Ectodermal cell (in vitro differentiated cells): Measurements from ENCODE around the gene PRORP.

Experiments
- H3K27ac ChIP-seq: 2 replicates; pipeline ENCODE4 v1.7.0; 2013; ENCODE audit warnings: mild to moderate bottlenecking, low read depth, low read length; ENCODE audit not compliant: insufficient read depth, poor library complexity, severe bottlenecking
- H3K27me3 ChIP-seq: 2 replicates; pipeline ENCODE4 v1.7.0; 2013; ENCODE audit warnings: mild to moderate bottlenecking, low read length; ENCODE audit not compliant: insufficient read depth, control insufficient read depth, poor library complexity, severe bottlenecking
- H3K36me3 ChIP-seq: one replicate; pipeline ENCODE4 v1.7.0; 2013; ENCODE audit warnings: low read length; ENCODE audit not compliant: control insufficient read depth, insufficient read depth
- H3K4me1 ChIP-seq: one replicate; pipeline ENCODE4 v1.7.0; 2013; ENCODE audit warnings: low read length; ENCODE audit not compliant: control insufficient read depth, insufficient read depth
- H3K4me3 ChIP-seq: 2 replicates; pipeline ENCODE4 v1.7.0; 2013; ENCODE audit warnings: low read depth, low read length, control low read depth; ENCODE audit not compliant: insufficient read depth
- H3K9me3 ChIP-seq: 2 replicates; pipeline ENCODE4 v1.7.0; 2013; ENCODE audit warnings: mild to moderate bottlenecking, low read length, moderate library complexity; ENCODE audit not compliant: control insufficient read depth
- WGBS, 2 experiments: methylation state at CpG; one replicate each; pipeline ENCODE4 v1.1.7; 2013; ENCODE audit warnings: missing lambda C conversion rate in 2 of 2; 5-methylcytosine and 5-hydroxymethylcytosine counted together

Gene PRORP

DNA sequence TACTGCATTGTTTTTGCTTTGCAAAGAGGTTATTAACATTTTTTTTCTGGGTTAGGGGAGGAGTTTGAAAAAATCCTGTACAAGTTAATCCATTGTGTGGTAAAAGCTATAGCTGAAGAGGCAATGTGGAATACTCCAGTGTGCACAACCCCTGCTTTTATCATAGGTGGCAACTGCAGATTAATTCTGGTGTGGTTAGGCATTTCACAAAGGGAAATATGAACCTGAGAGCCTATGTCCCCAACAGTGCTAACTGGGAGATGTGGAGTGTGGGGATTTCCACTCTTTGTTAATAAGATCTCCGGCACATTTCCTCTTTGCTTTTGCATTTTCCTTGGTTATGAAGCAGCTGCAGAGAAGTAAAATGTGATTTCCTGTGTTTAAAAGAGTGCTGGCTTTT, 33.6 kb downstream of the PRORP start:
- no peaks in the 10 kb centered on the region for H3K27me3 ChIP-seq
- H3K9me3 ChIP-seq, result no peaks in the 10 kb centered on the region
- 92 to 94% methylated on average over 1 of the region's 1 CpG for WGBS, 2 experiments
- H3K27ac ChIP-seq, result no peak overlapping the region
- H3K4me1 ChIP-seq, result no peaks in the 10 kb centered on the region
- H3K4me3 ChIP-seq, result no peak overlapping the region
- no peaks in the 10 kb centered on the region for H3K36me3 ChIP-seq

DNA sequence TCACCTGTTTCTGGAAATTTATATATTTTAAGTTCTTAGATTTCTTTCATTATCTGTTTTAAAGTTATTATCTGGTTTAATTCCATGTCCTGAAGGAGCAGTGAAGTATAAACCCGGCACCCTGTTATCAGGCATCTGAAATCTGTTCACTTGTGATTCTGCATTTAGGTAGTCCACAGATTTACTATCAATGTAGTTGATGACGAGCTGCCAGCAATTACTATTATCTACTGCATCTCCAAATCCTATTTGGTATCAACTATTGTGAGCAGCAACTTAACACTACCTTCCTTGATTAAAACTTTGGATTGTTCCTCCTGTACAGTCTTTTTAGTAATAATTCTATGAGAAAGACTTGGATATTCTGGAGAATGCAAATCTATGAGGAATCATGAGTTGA, 36.1 kb downstream of the PRORP start:
- Histone ChIP-seq H3K9me3 (no peaks in the 10 kb centered on the region), H3K27ac (no peak overlapping the region)

DNA sequence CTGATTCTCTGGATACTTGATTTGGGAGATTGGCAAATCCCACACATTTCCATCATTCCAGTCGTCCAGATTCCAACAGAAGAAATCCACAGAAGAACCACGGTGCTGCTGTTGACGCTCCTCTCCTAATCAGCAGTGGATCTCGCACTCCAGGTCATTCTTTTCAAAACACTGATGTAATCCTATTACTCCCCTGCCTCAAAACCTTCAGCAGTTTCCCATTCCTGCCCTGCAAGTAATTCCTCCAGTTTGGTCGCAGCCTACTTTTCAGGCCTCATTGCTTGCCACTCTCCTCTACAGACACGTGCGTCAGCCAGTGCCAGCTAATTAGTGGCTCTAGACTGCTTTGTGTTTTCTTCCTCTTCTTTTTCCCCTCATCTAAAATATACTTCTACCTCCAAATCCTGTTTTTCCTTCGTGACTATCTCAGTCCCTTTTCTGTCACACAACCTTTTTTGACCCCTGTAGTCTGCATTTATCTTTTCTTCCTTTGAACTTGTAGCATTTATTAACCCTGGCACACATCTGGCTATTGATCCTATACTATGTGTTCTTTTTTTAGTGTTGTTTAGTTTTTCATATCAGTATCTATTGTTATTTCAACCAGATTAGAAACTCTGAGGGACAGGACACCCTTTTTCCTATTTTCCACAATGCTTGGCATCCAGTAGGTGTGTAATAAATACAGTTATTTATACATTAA, 36.8 kb downstream of the PRORP start:
- Histone ChIP-seq H3K4me3 (no peak overlapping the region), H3K27ac (no peak overlapping the region), H3K36me3 (no peaks in the 10 kb centered on the region), H3K27me3 (no peaks in the 10 kb centered on the region), H3K9me3 (no peaks in the 10 kb centered on the region), H3K4me1 (no peaks in the 10 kb centered on the region)
- 56 to 73% methylated on average over 8 of the region's 8 CpGs for WGBS, 2 experiments

More for the DNA sequence above, 36.1 kb downstream of the PRORP start:
- H3K4me1 ChIP-seq, result no peaks in the 10 kb centered on the region
- no peak overlapping the region for H3K4me3 ChIP-seq
- H3K27me3 ChIP-seq, result no peaks in the 10 kb centered on the region
- WGBS, 2 experiments, result 91 to 98% methylated on average over 2 of the region's 2 CpGs
- H3K36me3 ChIP-seq, result no peaks in the 10 kb centered on the region

DNA sequence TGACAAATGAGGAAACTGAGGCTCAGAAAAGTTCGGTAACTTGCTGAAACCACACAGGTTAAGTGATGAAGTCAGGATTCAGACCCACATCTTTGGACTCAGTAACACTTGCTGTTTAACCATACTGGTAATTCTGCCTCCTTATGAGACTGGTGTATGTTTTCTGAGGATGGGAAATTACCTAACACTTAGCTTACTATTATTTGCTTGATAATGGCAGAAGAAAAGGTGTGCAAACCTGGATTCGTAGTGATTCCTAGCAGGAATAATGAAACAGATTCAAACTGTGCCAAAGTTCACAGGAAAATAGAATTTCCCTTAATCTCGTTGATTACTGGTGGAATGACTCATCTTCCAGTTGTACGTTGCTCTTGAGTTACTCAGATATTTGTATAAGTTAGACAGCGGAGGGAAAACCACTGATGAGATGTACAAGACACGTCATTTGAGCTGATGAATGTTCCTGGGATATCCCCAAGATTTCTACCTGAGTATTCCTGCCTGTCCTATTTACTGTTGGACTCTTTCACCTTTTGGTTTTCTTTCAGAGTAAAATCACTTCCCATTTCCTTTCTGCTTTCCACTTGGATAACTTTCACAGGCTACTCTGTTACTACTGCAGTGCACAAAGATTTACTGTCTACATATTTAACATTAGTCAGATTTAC, 37.5 kb downstream of the PRORP start:
- 94 to 95% methylated on average over 6 of the region's 6 CpGs for WGBS, 2 experiments

DNA sequence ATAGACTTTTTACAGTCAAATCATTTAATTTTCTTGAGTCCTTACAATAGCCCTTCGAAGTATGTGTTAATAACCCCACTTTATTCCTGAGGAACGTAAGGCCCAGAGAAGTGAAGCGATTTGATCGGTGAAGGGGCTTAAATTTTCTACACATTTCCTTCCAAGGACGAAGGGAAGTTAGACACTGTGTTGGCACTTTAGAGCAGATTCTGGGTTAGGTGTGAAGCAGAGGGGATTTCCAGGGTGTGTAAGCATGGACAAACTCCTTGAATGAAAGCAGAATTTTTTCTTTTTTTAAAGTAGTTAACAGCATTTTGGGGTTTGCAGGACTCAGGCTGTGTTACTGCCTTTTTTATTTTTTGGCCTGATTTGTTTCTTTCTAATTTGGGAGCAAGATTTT, 38.9 kb downstream of the PRORP start:
- H3K36me3 ChIP-seq, result no peaks in the 10 kb centered on the region
- H3K4me3 ChIP-seq, result no peak overlapping the region
- no peak overlapping the region for H3K27ac ChIP-seq
- H3K9me3 ChIP-seq, result no peaks in the 10 kb centered on the region
- no peaks in the 10 kb centered on the region for H3K4me1 ChIP-seq
- 93 to 97% methylated on average over 5 of the region's 5 CpGs for WGBS, 2 experiments
- H3K27me3 ChIP-seq, result no peaks in the 10 kb centered on the region

More for the DNA sequence above, 37.5 kb downstream of the PRORP start:
- no peaks in the 10 kb centered on the region for H3K4me1 ChIP-seq
- no peaks in the 10 kb centered on the region for H3K9me3 ChIP-seq
- no peaks in the 10 kb centered on the region for H3K36me3 ChIP-seq
- H3K4me3 ChIP-seq, result no peak overlapping the region
- H3K27me3 ChIP-seq, result no peaks in the 10 kb centered on the region
- no peak overlapping the region for H3K27ac ChIP-seq

DNA sequence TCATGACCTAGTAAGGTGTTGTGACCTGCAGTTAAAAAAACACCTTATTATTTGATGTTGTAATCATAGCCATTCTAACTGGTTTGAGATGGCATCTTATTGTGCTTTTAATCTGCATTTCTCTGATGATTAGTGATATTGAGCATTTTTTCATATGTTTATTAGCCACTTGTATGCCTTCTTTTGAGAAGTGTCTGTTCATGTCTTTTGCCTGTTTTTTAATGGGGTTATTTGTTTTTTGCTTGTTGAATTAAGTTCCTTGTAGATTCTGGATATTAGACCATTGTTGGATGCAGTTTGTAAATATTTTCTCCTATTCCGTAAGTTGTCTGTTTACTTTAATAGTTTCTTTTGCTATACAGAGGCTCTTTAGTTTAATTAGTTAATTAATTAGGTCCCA, 41.0 kb downstream of the PRORP start:
- no peak overlapping the region for H3K27ac ChIP-seq
- no peaks in the 10 kb centered on the region for H3K9me3 ChIP-seq
- WGBS, 2 experiments, result 100% methylated on average over 1 of the region's 1 CpG
- H3K36me3 ChIP-seq, result no peaks in the 10 kb centered on the region
- H3K4me1 ChIP-seq, result no peaks in the 10 kb centered on the region
- no peaks in the 10 kb centered on the region for H3K27me3 ChIP-seq
- no peak overlapping the region for H3K4me3 ChIP-seq

DNA sequence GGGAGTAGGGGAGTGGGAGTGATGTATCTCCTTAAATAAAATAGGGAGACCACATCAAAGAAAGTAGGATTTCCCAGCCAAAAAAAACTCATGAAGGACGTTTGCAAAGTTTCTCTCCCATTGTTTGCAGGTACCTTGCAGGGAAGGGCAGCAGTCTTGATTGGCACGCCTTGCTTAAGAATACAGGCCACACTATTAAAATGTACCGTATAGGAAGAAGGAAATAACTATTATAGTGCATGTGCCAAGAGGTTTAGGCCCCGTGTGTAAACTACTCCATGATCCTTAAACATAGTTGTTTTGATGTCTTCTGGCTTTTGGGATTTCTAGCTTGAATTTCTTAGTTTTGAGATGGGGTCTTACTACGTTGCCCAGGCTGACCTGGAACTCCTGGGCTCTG, 42.5 kb downstream of the PRORP start:
- Histone ChIP-seq H3K27ac (no peak overlapping the region), H3K36me3 (no peaks in the 10 kb centered on the region), H3K4me3 (no peak overlapping the region), H3K4me1 (no peaks in the 10 kb centered on the region), H3K27me3 (no peaks in the 10 kb centered on the region), H3K9me3 (no peaks in the 10 kb centered on the region)
- WGBS, 2 experiments, result 89 to 93% methylated on average over 5 of the region's 5 CpGs

DNA sequence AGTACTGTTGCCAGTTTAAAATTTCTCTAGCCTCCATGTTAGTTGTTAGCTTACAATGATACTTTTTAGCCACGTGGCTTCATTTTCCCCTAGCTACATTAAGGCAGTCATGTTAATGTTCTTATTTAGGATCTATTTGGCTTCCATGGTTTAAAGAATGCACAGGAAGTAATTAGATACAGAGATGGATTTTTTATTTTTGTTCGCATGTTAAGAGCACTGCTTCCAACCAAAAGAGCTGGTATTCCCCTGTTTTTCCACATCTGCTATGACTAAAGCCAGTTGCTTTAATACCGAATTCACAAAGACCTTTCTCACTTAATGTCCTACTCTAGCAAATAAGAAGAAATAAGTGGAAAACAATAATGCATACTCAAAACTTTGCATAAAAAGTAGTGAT, 45.1 kb downstream of the PRORP start:
- Histone ChIP-seq H3K4me1 (no peaks in the 10 kb centered on the region), H3K27me3 (no peaks in the 10 kb centered on the region), H3K27ac (no peak overlapping the region), H3K36me3 (no peaks in the 10 kb centered on the region), H3K4me3 (no peak overlapping the region), H3K9me3 (no peaks in the 10 kb centered on the region)
- 88 to 98% methylated on average over 3 of the region's 3 CpGs for WGBS, 2 experiments
